Neuronal stem cell (in vitro differentiated cells): ENCODE measurements around the gene KLF5.

Experiments
- DNase-seq: peaks from one replicate; pipeline ENCODE4 v3.0.0-alpha.2; 2013; ENCODE audit warnings: low spot score
- H2AFZ ChIP-seq: one replicate; pipeline ENCODE4 v1.6.1; 2013; ENCODE audit warnings: mild to moderate bottlenecking, low read length, inconsistent platforms
- H2AK5ac ChIP-seq: 2 replicates; pipeline ENCODE4 v1.6.1; 2013; ENCODE audit warnings: low read depth, mild to moderate bottlenecking, inconsistent platforms, low read length, moderate library complexity, mixed read lengths
- H2BK120ac ChIP-seq: 2 replicates; pipeline ENCODE4 v1.6.1; 2013; ENCODE audit warnings: low read depth, mild to moderate bottlenecking, inconsistent platforms, low read length, moderate library complexity, mixed read lengths
- H2BK12ac ChIP-seq: one replicate; pipeline ENCODE4 v1.6.1; 2013; ENCODE audit warnings: low read length, inconsistent platforms
- H2BK15ac ChIP-seq: 2 replicates; pipeline ENCODE4 v1.6.1; 2013; ENCODE audit warnings: mild to moderate bottlenecking, low read length, inconsistent platforms, mixed read lengths
- H2BK5ac ChIP-seq: one replicate; pipeline ENCODE4 v1.6.1; 2013; ENCODE audit warnings: inconsistent platforms, mild to moderate bottlenecking, low read length, moderate library complexity
- H3K14ac ChIP-seq: one replicate; pipeline ENCODE4 v1.6.1; 2013; ENCODE audit warnings: low read length, inconsistent platforms
- H3K18ac ChIP-seq: 2 replicates; pipeline ENCODE4 v1.6.1; 2013; ENCODE audit warnings: low read length, inconsistent platforms
- H3K23ac ChIP-seq: 2 replicates; pipeline ENCODE4 v1.6.1; 2013; ENCODE audit warnings: low read depth, mild to moderate bottlenecking, mixed read lengths, low read length, inconsistent platforms; ENCODE audit not compliant: poor library complexity
- H3K27ac ChIP-seq: replicated peaks from 3 replicates; pipeline ENCODE4 v1.5.1; 2013; ENCODE audit warnings: low read length, inconsistent platforms
- H3K27me3 ChIP-seq, 3 experiments: 2 replicates each; pipeline ENCODE4 v1.6.1; 2013; ENCODE audit warnings: low read length in 3 of 3, mild to moderate bottlenecking in 2 of 3, inconsistent platforms in 1 of 3, low read depth in 1 of 3, mixed read lengths in 1 of 3, moderate library complexity in 1 of 3; ENCODE audit not compliant: control insufficient read depth in 3 of 3, insufficient read depth in 3 of 3
- H3K36me3 ChIP-seq, 2 donors: replicated peaks in 1 of 2; 2 replicates each; pipeline ENCODE4 v1.6.1; 2013; ENCODE audit warnings: low read length in 2 of 2; ENCODE audit not compliant: control insufficient read depth in 2 of 2, insufficient read depth in 2 of 2
- H3K4ac ChIP-seq: 2 replicates; pipeline ENCODE4 v1.6.1; 2013; ENCODE audit warnings: inconsistent platforms, mild to moderate bottlenecking, low read length, moderate library complexity
- H3K4me1 ChIP-seq, 2 donors: 1 replicate in 1 of 2; 2 replicates in 1 of 2; pipeline ENCODE4 v1.6.1; 2013; ENCODE audit warnings: low read length in 2 of 2, low read depth in 1 of 2; ENCODE audit not compliant: control insufficient read depth in 2 of 2, insufficient read depth in 1 of 2
- H3K4me2 ChIP-seq: one replicate; pipeline ENCODE4 v1.6.1; 2013; ENCODE audit warnings: mild to moderate bottlenecking, low read length, inconsistent platforms; ENCODE audit not compliant: insufficient read depth, poor library complexity, severe bottlenecking
- H3K4me3 ChIP-seq, 2 donors: 2 replicates each; pipeline ENCODE4 v1.5.1; 2013; ENCODE audit warnings: low read length in 2 of 2, mild to moderate bottlenecking in 2 of 2, inconsistent platforms in 1 of 2, moderate library complexity in 1 of 2
- H3K79me1 ChIP-seq: one replicate; pipeline ENCODE4 v1.6.1; 2013; ENCODE audit warnings: low read depth, mild to moderate bottlenecking, inconsistent platforms, low read length, moderate library complexity
- H3K9ac ChIP-seq: one replicate; pipeline ENCODE4 v1.6.1; 2013; ENCODE audit warnings: mild to moderate bottlenecking, low read depth, low read length, inconsistent platforms; ENCODE audit not compliant: poor library complexity
- H3K9me3 ChIP-seq, 2 donors: replicated peaks in 1 of 2; 2 replicates each; pipeline versions ENCODE3 to v1.6.1; 2013; ENCODE audit warnings: low read length in 2 of 2, mild to moderate bottlenecking in 2 of 2, inconsistent platforms in 1 of 2, low read depth in 1 of 2, mixed read lengths in 1 of 2, moderate library complexity in 1 of 2; ENCODE audit not compliant: control insufficient read depth in 2 of 2, insufficient read depth in 1 of 2
- H4K8ac ChIP-seq: one replicate; pipeline ENCODE4 v1.6.1; 2013; ENCODE audit warnings: low read depth, mild to moderate bottlenecking, inconsistent platforms, low read length, moderate library complexity
- H4K91ac ChIP-seq: one replicate; pipeline ENCODE4 v1.6.1; 2013; ENCODE audit warnings: low read length, low read depth, mild to moderate bottlenecking, inconsistent platforms; ENCODE audit not compliant: poor library complexity
- WGBS, 2 donors: extraction: QIAGEN DNeasy Blood & Tissue Kit; methylation state at CpG; one replicate each; pipeline ENCODE4 v1.1.7; 2013; ENCODE audit warnings: missing lambda C conversion rate in 2 of 2, mixed read lengths in 1 of 2; ENCODE audit not compliant: insufficient read length in 2 of 2, insufficient replicate concordance in 1 of 2; ENCODE audit errors: extremely low coverage in 2 of 2; 5-methylcytosine and 5-hydroxymethylcytosine counted together

Gene KLF5

GRCh38 chr13:73090823-73091187 lies 32.0 kb downstream of the KLF5 start:
- Histone ChIP-seq H3K23ac (no peak overlapping the region), H3K36me3 (no peaks in the 10 kb centered on the region), H4K8ac (no peak overlapping the region), H2BK120ac (no peak overlapping the region), H3K18ac (no peak overlapping the region), H2AK5ac (no peak overlapping the region), H3K4ac (no peak overlapping the region), H2BK12ac (no peak overlapping the region), H2BK15ac (no peak overlapping the region), H2BK5ac (no peak overlapping the region), H2AFZ (no peak overlapping the region), H4K91ac (no peak overlapping the region), H3K27ac (no peak overlapping the region), H3K27me3 (no peaks in the 10 kb centered on the region), H3K9me3 (peaks cover 0 to 2% of the 10 kb centered on the region in 2 donors), H3K4me1 (no peaks in the 10 kb centered on the region), H3K14ac (no peak overlapping the region), H3K4me3 (no peak overlapping the region), H3K9ac (no peak overlapping the region), H3K4me2 (no peak overlapping the region), H3K79me1 (no peaks in the 10 kb centered on the region)
- WGBS, 2 donors = no CpG with 5 or more reads among the region's 1 CpG
- DNase-seq = no peak

- no peak overlapping the region for H2AFZ ChIP-seq
- H2AK5ac ChIP-seq = no peak overlapping the region
- DNase-seq = no peak
- no peaks in the 10 kb centered on the region for H3K79me1 ChIP-seq
- no peak overlapping the region for H3K4me3 ChIP-seq
- no peak overlapping the region for H2BK120ac ChIP-seq
- no peak overlapping the region for H4K8ac ChIP-seq
- H3K14ac ChIP-seq = no peak overlapping the region
- no peaks in the 10 kb centered on the region for H3K36me3 ChIP-seq
- H4K91ac ChIP-seq = no peak overlapping the region
- no peak overlapping the region for H3K9ac ChIP-seq
- H3K23ac ChIP-seq = no peak overlapping the region
- H3K4me2 ChIP-seq = no peak overlapping the region
- H3K27me3 ChIP-seq = no peaks in the 10 kb centered on the region
- no peak overlapping the region for H2BK12ac ChIP-seq
- H3K4me1 ChIP-seq = no peaks in the 10 kb centered on the region
- H3K4ac ChIP-seq = no peak overlapping the region
- peaks cover 0 to 2% of the 10 kb centered on the region in 2 donors for H3K9me3 ChIP-seq
- H3K27ac ChIP-seq = no peak overlapping the region
- no peak overlapping the region for H2BK15ac ChIP-seq
- H2BK5ac ChIP-seq = no peak overlapping the region
- H3K18ac ChIP-seq = no peak overlapping the region
These were observed 34.0 kb downstream of the KLF5 start for GRCh38 chr13:73092829-73093228.

GRCh38 chr13:73096173-73096572 lies 37.4 kb downstream of the KLF5 start:
- no peak overlapping the region for H2BK12ac ChIP-seq
- H3K4me3 ChIP-seq = no peak overlapping the region

GRCh38 chr13:73096638-73097037 lies 37.8 kb downstream of the KLF5 start:
- no peak overlapping the region for H2BK120ac ChIP-seq
- no peak overlapping the region for H4K91ac ChIP-seq
- no peak overlapping the region for H3K4me3 ChIP-seq
- no peak overlapping the region for H4K8ac ChIP-seq
- no peaks in the 10 kb centered on the region for H3K27me3 ChIP-seq
- H3K4ac ChIP-seq = no peak overlapping the region
- no peak for DNase-seq
- H3K4me1 ChIP-seq = no peaks in the 10 kb centered on the region
- H2AFZ ChIP-seq = no peak overlapping the region
- no peak overlapping the region for H3K23ac ChIP-seq
- H3K79me1 ChIP-seq = no peaks in the 10 kb centered on the region
- no peak overlapping the region for H2BK5ac ChIP-seq
- no peak overlapping the region for H3K27ac ChIP-seq
- H2BK15ac ChIP-seq = no peak overlapping the region
- H3K18ac ChIP-seq = no peak overlapping the region
- no peak overlapping the region for H3K14ac ChIP-seq
- H3K36me3 ChIP-seq = no peaks in the 10 kb centered on the region
- H3K4me2 ChIP-seq = no peak overlapping the region
- H3K9ac ChIP-seq = no peak overlapping the region
- no peak overlapping the region for H2BK12ac ChIP-seq
- no peak overlapping the region for H2AK5ac ChIP-seq
- no CpG with 5 or more reads among the region's 5 CpGs for WGBS, 2 donors
- H3K9me3 ChIP-seq = no peaks in the 10 kb centered on the region

More at GRCh38 chr13:73096173-73096572, 37.4 kb downstream of the KLF5 start:
- Histone ChIP-seq H3K27ac (no peak overlapping the region), H2BK5ac (no peak overlapping the region), H3K4me1 (no peaks in the 10 kb centered on the region), H4K91ac (no peak overlapping the region), H2AFZ (no peak overlapping the region), H3K36me3 (no peaks in the 10 kb centered on the region), H2AK5ac (no peak overlapping the region), H3K27me3 (no peaks in the 10 kb centered on the region), H3K4ac (no peak overlapping the region), H2BK15ac (no peak overlapping the region), H4K8ac (no peak overlapping the region), H3K79me1 (no peaks in the 10 kb centered on the region), H3K9me3 (no peaks in the 10 kb centered on the region), H3K4me2 (no peak overlapping the region), H3K23ac (no peak overlapping the region), H3K9ac (no peak overlapping the region), H3K18ac (no peak overlapping the region), H3K14ac (no peak overlapping the region), H2BK120ac (no peak overlapping the region)
- no CpG with 5 or more reads among the region's 2 CpGs for WGBS, 2 donors
- no peak for DNase-seq
